Neural cell (in vitro differentiated cells): ENCODE data around the gene HBZ. TPM values are rescaled to one million over a fixed set of nuclear protein-coding genes. Genes with fewer than 3 reads are reported as not detected.

Source experiments
- H2AFZ ChIP-seq: fragments of 200-600, 300-800 bp; sonication (generic), shearing (Covaris generic); 2 replicates; pipeline ENCODE4 v1.6.0; 2014; ENCODE audit warnings: low read depth, mild to moderate bottlenecking, antibody characterized with exemption, low read length, moderate library complexity
- H3F3A ChIP-seq: fragments of 200-600 bp; shearing (Covaris generic); 2 replicates; pipeline ENCODE4 v1.6.1; 2016; ENCODE audit warnings: mild to moderate bottlenecking, moderate library complexity, mixed read lengths, antibody characterized with exemption, low read length; ENCODE audit not compliant: insufficient read depth, poor library complexity, severe bottlenecking
- H3K27ac ChIP-seq: fragments of 200-600, 300-800 bp; sonication (generic), shearing (Covaris generic); 2 replicates; pipeline ENCODE4 v1.5.1; 2014; ENCODE audit warnings: mild to moderate bottlenecking, low read length, moderate library complexity
- H3K27me3 ChIP-seq: fragments of 300-800, 200-600 bp; sonication (generic), shearing (Covaris generic); 2 replicates; pipeline ENCODE4 v1.6.0; 2014; ENCODE audit warnings: mild to moderate bottlenecking, low read depth, low read length, moderate library complexity; ENCODE audit not compliant: insufficient read depth
- H3K36me3 ChIP-seq: fragments of 300-800, 200-600 bp; sonication (generic), shearing (Covaris generic); 2 replicates; pipeline ENCODE4 v1.5.1; 2014; ENCODE audit warnings: mild to moderate bottlenecking, antibody characterized with exemption, low read length, moderate library complexity; ENCODE audit not compliant: insufficient read depth
- H3K4me2 ChIP-seq: fragments of 300-800, 200-600 bp; sonication (generic), shearing (Covaris generic); 2 replicates; pipeline ENCODE4 v1.6.0; 2014; ENCODE audit warnings: mild to moderate bottlenecking, low read length
- H3K4me3 ChIP-seq: fragments of 300-800, 200-600 bp; sonication (generic), shearing (Covaris generic); 2 replicates; pipeline ENCODE4 v1.5.1; 2014; ENCODE audit warnings: mild to moderate bottlenecking, low read length, moderate library complexity
- H3K79me2 ChIP-seq: fragments of 200-600 bp; shearing (Covaris generic); replicated peaks from 2 replicates; pipeline ENCODE4 v1.6.0; 2014; ENCODE audit warnings: mild to moderate bottlenecking, low read length, moderate library complexity; ENCODE audit not compliant: insufficient read depth
- H3K9ac ChIP-seq: fragments of 300-800, 200-600 bp; sonication (generic), shearing (Covaris generic); 2 replicates; pipeline ENCODE4 v1.6.1; 2016; ENCODE audit warnings: mild to moderate bottlenecking, low read length, mixed read lengths
- H3K9me2 ChIP-seq: fragments of 200-600 bp; shearing (Covaris generic); 2 replicates; pipeline ENCODE4 v1.6.1; 2016; ENCODE audit warnings: mild to moderate bottlenecking, low read length, mixed read lengths; ENCODE audit not compliant: insufficient read depth
- H3K9me3 ChIP-seq: fragments of 200-600, 300-800 bp; sonication (generic), shearing (Covaris generic); 2 replicates; pipeline ENCODE4 v1.6.1; 2016; ENCODE audit warnings: mild to moderate bottlenecking, mixed run types, low read length, moderate library complexity, mixed read lengths
- H4K20me1 ChIP-seq: fragments of 200-600 bp; shearing (Covaris generic); 2 replicates; pipeline ENCODE4 v1.6.1; 2016; ENCODE audit warnings: mild to moderate bottlenecking, mixed run types; ENCODE audit not compliant: insufficient read depth
- CTCF ChIP-seq: fragments of 450-650 bp; IDR thresholded peaks from 2 replicates; pipeline ENCODE4 v1.5.1; 2014; ENCODE audit warnings: antibody characterized with exemption, mild to moderate bottlenecking, moderate library complexity; ENCODE audit not compliant: poor library complexity, severe bottlenecking
- EP300 ChIP-seq: fragments of 450-650 bp; conservative IDR thresholded peaks from 2 replicates; pipeline ENCODE4 v1.6.1; 2014; ENCODE audit warnings: antibody characterized with exemption, mild to moderate bottlenecking, moderate library complexity; ENCODE audit not compliant: poor library complexity, severe bottlenecking
- EZH2 ChIP-seq: fragments of 200-600, 300-800 bp; shearing (Covaris generic), sonication (generic); IDR thresholded peaks from 2 replicates; pipeline ENCODE4 v1.6.1; 2014; ENCODE audit warnings: antibody characterized with exemption, low read length, borderline replicate concordance, mild to moderate bottlenecking; ENCODE audit not compliant: insufficient read depth, poor library complexity, severe bottlenecking
- MXI1 ChIP-seq: fragments of 450-650 bp; conservative IDR thresholded peaks from 2 replicates; pipeline ENCODE4 v1.6.1; 2014; ENCODE audit warnings: antibody characterized with exemption, mild to moderate bottlenecking; ENCODE audit not compliant: poor library complexity, severe bottlenecking
- POLR2AphosphoS5 ChIP-seq: IDR thresholded peaks from 2 replicates; pipeline ENCODE4 v1.6.1; 2012
- RAD21 ChIP-seq: fragments of 450-650 bp; conservative IDR thresholded peaks from 2 replicates; pipeline ENCODE4 v1.6.1; 2014; ENCODE audit warnings: antibody characterized with exemption, mild to moderate bottlenecking, moderate library complexity
- REST ChIP-seq: IDR thresholded peaks from 2 replicates; pipeline ENCODE4 v1.6.1; 2012; ENCODE audit warnings: borderline replicate concordance
- SMC3 ChIP-seq: fragments of 450-650 bp; conservative IDR thresholded peaks from 2 replicates; pipeline ENCODE4 v1.6.1; 2014; ENCODE audit warnings: antibody characterized with exemption, mild to moderate bottlenecking, moderate library complexity; ENCODE audit not compliant: poor library complexity
- TAF1 ChIP-seq: IDR thresholded peaks from 2 replicates; pipeline ENCODE4 v1.6.1; 2012; ENCODE audit warnings: low read depth
- polyA plus RNA-seq: library from polyadenylated mRNA; depleted of rRNA; stranded (reverse); fragments of >200 nt; gene quantifications from 2 replicates; pipeline ENCODE4 v1.2.3, GENCODE V29; 2014

HBZ gene
- polyA plus RNA-seq, 1 donor from 2014 or later, result not detected

GRCh38 chr16:166375-167121 lies 14.1 kb downstream of the HBZ start:
- Histone ChIP-seq H3K36me3 (no peaks in the 10 kb centered on the region), H2AFZ (no peak overlapping the region), H3K27me3 (peaks cover 74% of the 10 kb centered on the region), H3K9me2 (no peaks in the 10 kb centered on the region), H3F3A (no peaks in the 10 kb centered on the region), H3K27ac (no peak overlapping the region), H3K4me3 (peak overlapping the region; percentile 56), H3K9me3 (no peaks in the 10 kb centered on the region), H4K20me1 (no peaks in the 10 kb centered on the region), H3K4me2 (no peak overlapping the region), H3K79me2 (no peaks in the 10 kb centered on the region), H3K9ac (no peak overlapping the region)
- no peak for TF ChIP-seq EP300
- peak; percentile 5 for TF ChIP-seq EZH2
- no peak for TF ChIP-seq TAF1
- TF ChIP-seq MXI1, result peak; percentile 49

- Histone ChIP-seq H3K4me2 (no peak overlapping the region), H4K20me1 (no peaks in the 10 kb centered on the region), H3K9ac (no peak overlapping the region), H3K27me3 (peaks cover 76% of the 10 kb centered on the region), H3K36me3 (no peaks in the 10 kb centered on the region), H3K4me3 (no peak overlapping the region), H3K9me2 (no peaks in the 10 kb centered on the region), H3K9me3 (no peaks in the 10 kb centered on the region), H3F3A (no peaks in the 10 kb centered on the region), H3K27ac (no peak overlapping the region), H2AFZ (no peak overlapping the region), H3K79me2 (no peaks in the 10 kb centered on the region)
- TF ChIP-seq POLR2AphosphoS5 (no peak), TAF1 (no peak), RAD21 (no peak), MXI1 (no peak), EP300 (no peak), REST (no peak), CTCF (no peak), EZH2 (no peak), SMC3 (no peak)
These were observed 14.8 kb downstream of the HBZ start for GRCh38 chr16:167122-167690.
